Cardiac fibroblast (primary cell): ENCODE measurements around the gene DYRK4.

Source experiments
- DNase-seq, 2 donors: peaks; one replicate each; pipeline versions ENCODE4 v3.0.0 to v3.0.0-alpha.2; 2010; ENCODE audit warnings: low read depth in 2 of 2
- H3K4me3 ChIP-seq, 2 donors: replicated peaks in 1 of 2; 1 replicate in 1 of 2; 2 replicates in 1 of 2; pipeline ENCODE4 v1.5.1; 2011; ENCODE audit warnings: low read depth in 2 of 2, low read length in 2 of 2, mild to moderate bottlenecking in 2 of 2, moderate library complexity in 1 of 2
- CTCF ChIP-seq: IDR thresholded peaks from one replicate; pipeline ENCODE4 v1.5.1; 2011; ENCODE audit warnings: low read depth, mild to moderate bottlenecking, low read length, inconsistent platforms

DYRK4 gene

GRCh38 chr12:4645023-4645422 is 83.0 kb downstream of the DYRK4 start:
- no peak for TF ChIP-seq CTCF
- DNase-seq, result no peak
- H3K4me3 ChIP-seq, result no peak overlapping the region

GRCh38 chr12:4648104-4648500 is 86.1 kb downstream of the DYRK4 start:
- peak; percentile 10 to 43 for DNase-seq

GRCh38 chr12:4648501-4649357 is 86.7 kb downstream of the DYRK4 start, which contains the start of the genes AKAP3 and NDUFA9:
Gene AKAP3, minus strand, starts transcription at chr12:4649051. Its CDS starts 10,855 bp downstream, at chr12:4638196.
Gene NDUFA9, plus strand, starts transcription at chr12:4649114. Its CDS starts 13 bp downstream, at chr12:4649127.
- TF ChIP-seq CTCF, result no peak
- peak within 1 kb of the TSS; percentile 69 to 83 for H3K4me3 ChIP-seq
- DNase-seq, result peak; percentile 89 to 90

More at GRCh38 chr12:4648104-4648500, 86.1 kb downstream of the DYRK4 start:
- TF ChIP-seq CTCF, result no peak
- H3K4me3 ChIP-seq, result peak overlapping the region; percentile 69 to 83

- no peak for DNase-seq
- no peak for TF ChIP-seq CTCF
- peak overlapping the region; percentile 69 to 83 for H3K4me3 ChIP-seq
Measured at GRCh38 chr12:4649358-4649661, 87.3 kb downstream of the DYRK4 start.

- no peak for TF ChIP-seq CTCF
- peak in 1 of 2 donors; percentile 3 for DNase-seq
- H3K4me3 ChIP-seq, result no peak overlapping the region
Measured at GRCh38 chr12:4653257-4653656, 91.2 kb downstream of the DYRK4 start.

- no peak for DNase-seq
- TF ChIP-seq CTCF, result no peak
- H3K4me3 ChIP-seq, result no peak overlapping the region
Measured at GRCh38 chr12:4653691-4654090, 91.7 kb downstream of the DYRK4 start.
